Ovary (tissue), 3 donors: ENCODE data around the gene IFITM2.

ENCODE experiments used
- CTCF ChIP-seq, 3 donors: fragments of 450-650 bp in 2 of 3; fragments of 200-600 bp in 1 of 3; IDR thresholded peaks; one replicate each; pipeline versions ENCODE4 v1.5.1 to v1.8.0; 2016 to 2022; ENCODE audit warnings: antibody characterized with exemption in 3 of 3, mild to moderate bottlenecking in 1 of 3
- POLR2A ChIP-seq: fragments of 450-650 bp; IDR thresholded peaks from one replicate; pipeline ENCODE4 v1.6.1; 2017; ENCODE audit warnings: antibody characterized with exemption, mild to moderate bottlenecking, moderate library complexity
- donor health status: DM: no; HTN: no; CAD: no.

GRCh38 chr11:350723-351255 is 43.2 kb downstream of the IFITM2 start:
- TF ChIP-seq CTCF (IDR thresholded peaks at IDR 0.05) (no peak), POLR2A (no peak)
